GM13976 (cell line): ENCODE measurements around the gene F11.

Experiments
- DNase-seq: peaks from one replicate; pipeline ENCODE4 v3.0.0; 2012; ENCODE audit warnings: low spot score
- CTCF ChIP-seq: IDR thresholded peaks from 2 replicates; pipeline ENCODE4 v1.5.1; 2012; ENCODE audit warnings: borderline replicate concordance, mild to moderate bottlenecking; ENCODE audit not compliant: insufficient read depth; ENCODE audit errors: extremely low read depth, missing control alignments, control extremely low read depth
- in situ Hi-C: fragments of 300-500 bp; cut with MboI; formaldehyde crosslinking; loops from one replicate; pipeline ENCODE4 v1.12.0; 2022; ENCODE audit warnings: low sequenced_read_pairs, mixed read lengths, inconsistent platforms; ENCODE audit not compliant: unreplicated experiment

F11 gene

DNA sequence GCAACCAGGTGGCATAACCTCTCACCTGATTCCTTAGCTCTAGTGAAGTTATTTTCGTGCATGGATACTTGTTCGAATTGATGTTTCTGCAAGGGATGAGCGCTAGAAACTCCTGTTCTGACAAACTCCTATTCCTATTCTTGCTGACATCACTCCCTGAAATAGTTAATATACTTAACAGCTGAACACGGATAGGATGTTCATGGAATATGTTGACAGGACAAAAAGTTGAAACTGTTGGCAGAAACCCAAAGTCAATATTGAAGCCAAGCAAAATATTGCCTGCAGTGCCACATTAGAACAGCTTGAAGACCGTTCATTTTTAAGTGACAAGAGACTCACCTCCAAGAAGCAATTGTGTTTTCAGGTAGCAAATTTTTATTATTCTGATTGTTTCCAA lies 38.8 kb upstream of the F11 start, which contains the start of gene KLKB1:
TSS of gene KLKB1 (plus strand) at position 287 of the 400 bp plus-strand sequence. CDS start 689 bp downstream, outside the sequence.
- in situ Hi-C loops = no loop called here
- no peak for TF ChIP-seq CTCF
- no peak for DNase-seq

GRCh38 chr4:186227744-186228513 lies 38.1 kb upstream of the F11 start:
- in situ Hi-C loops = no loop called here
- TF ChIP-seq CTCF = no peak
- DNase-seq = no peak

DNA sequence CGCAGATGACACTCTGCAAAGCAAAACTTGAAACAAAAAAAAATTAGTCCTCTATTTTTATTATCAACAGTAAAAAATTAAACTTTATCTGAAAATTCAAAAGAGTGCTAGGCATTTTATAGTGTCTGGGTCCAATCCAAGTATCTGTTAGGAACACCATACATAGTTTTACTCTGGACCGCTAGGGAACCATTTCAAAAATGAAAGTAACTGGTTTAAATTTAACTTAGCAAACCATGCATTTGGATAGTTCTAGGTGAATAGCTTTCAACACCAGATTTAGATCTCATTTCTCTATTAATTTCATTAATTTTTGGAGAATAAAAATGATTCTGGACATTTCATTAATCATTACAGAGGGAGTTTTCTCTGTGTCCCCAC lies 37.5 kb upstream of the F11 start:
- no peak for TF ChIP-seq CTCF
- no peak for DNase-seq
- in situ Hi-C loops = no loop called here

DNA sequence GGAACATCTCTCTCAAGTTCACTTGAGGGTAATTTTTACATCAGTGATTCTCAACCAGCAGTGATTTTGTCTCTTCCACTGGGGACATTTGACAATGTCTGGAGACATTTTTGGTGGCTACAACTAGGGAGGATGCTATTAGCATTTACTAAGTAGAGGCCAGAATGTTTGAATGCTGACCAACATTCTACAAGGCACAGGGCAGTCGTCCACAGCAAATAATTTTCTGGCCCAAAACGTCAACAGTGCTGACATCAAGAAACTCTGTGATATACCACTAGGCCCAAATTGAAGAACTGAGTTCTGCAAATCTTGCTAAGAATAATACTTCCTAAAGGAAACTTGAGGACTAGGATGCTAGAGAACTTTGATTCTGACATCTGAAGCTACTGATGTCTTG lies 31.6 kb upstream of the F11 start:
- DNase-seq = no peak
- in situ Hi-C loops = no loop called here
- TF ChIP-seq CTCF = no peak

DNA sequence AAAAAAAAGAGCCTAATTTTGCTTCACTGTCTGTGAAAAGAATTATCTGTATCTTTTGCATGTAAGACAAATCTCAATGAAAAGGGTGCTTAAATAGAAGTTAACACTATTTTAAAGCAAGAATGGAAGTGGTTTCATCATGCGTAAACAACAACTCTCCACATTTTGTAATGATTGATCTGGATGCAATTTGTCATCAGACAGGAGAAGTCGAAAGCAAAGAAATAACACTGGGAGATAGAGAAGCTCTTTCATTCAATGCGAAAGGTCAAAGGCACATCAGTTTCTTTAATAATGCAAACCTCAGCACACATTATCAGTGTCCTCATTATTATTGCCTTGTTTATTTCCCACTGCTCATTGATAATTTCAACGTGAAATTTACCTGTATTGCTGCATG lies 29.9 kb upstream of the F11 start:
- no peak for DNase-seq
- no peak for TF ChIP-seq CTCF
- in situ Hi-C loops = no loop called here

DNA sequence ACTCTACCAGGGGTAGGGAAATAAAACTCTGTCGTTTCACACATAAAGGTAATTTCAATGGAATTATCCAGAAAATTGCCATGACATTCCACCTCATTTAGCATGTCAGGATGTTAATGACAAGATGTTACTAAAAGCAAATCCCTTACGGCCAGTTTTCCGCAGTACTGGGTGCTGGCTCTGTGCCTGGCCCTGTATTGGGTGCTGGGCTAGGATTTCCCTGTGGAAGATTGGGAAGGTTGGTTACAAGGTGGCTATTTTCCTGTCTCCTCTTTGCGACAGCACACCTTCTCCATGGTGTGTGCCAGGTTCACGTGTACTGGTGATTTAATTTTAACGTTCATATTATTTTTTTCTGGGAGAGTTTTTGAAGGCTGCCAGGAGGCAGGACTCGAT lies 25.5 kb upstream of the F11 start:
- TF ChIP-seq CTCF = no peak
- in situ Hi-C loops = no loop called here
- DNase-seq = no peak
